Measurements from ENCODE around the gene BRD7. TPM values are rescaled to one million over a fixed set of nuclear protein-coding genes. Genes with fewer than 3 reads are reported as not detected.

Gene BRD7
- total RNA-seq, 1 donor from 2014 or later, result 98.8 TPM

DNA sequence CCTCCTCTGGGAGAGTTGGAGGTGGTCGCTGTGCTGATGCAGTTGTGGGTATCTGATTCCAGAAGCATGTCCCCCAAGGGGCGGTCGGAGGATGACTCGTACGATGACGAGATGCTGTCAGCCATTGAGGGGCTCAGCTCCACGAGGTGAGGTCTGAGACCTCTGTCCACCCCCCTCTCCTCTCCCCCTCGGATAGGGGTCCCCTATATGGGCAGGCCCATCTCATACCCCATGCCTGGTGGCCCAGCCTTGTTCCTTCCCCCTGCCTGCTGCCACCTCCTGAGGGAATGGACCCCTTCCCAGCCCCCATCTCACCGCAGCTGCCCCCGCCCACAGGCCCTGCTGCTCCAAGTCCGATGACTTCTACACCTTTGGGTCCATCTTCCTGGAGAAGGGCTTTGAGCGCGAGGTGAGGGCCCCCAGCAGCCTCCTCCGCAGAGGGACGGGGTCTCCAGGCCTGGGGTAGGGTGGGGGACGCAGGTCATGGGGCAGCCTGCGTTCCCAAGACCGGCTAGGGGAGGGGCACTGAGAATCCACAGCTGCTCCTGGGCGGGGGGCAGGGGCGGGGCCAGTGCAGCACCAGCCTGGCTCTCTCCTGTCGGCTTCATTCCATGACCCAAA is 63.2 kb downstream of the BRD7 start:
- Mint-ChIP-seq H3K4me1 (peaks cover 2% of the 10 kb centered on the region), H3K4me3 (no peak overlapping the region), H3K27me3 (no peaks in the 10 kb centered on the region), H3K9me3 (no peaks in the 10 kb centered on the region), H3K36me3 (ENCODE audit: low read depth) (peaks cover 36% of the 10 kb centered on the region), H3K27ac (no peak overlapping the region)
- intact Hi-C loops (cut with micrococcal nuclease), result no loop called here
- no peak for DNase-seq

GRCh38 chr16:50304467-50305440 is 64.0 kb downstream of the BRD7 start:
- H3K4me1 Mint-ChIP-seq, result peaks cover 2% of the 10 kb centered on the region
- no peaks in the 10 kb centered on the region for H3K9me3 Mint-ChIP-seq
- H3K27ac Mint-ChIP-seq, result no peak overlapping the region
- intact Hi-C loops (cut with micrococcal nuclease), result no loop called here
- no peaks in the 10 kb centered on the region for H3K27me3 Mint-ChIP-seq
- DNase-seq, result no peak
- H3K4me3 Mint-ChIP-seq, result no peak overlapping the region
- H3K36me3 Mint-ChIP-seq (ENCODE audit: low read depth), result peaks cover 29% of the 10 kb centered on the region

GRCh38 chr16:50303605-50304466 is 65.0 kb downstream of the BRD7 start:
- intact Hi-C loops (cut with micrococcal nuclease), result no loop called here
- Mint-ChIP-seq H3K36me3 (ENCODE audit: low read depth) (peaks cover 29% of the 10 kb centered on the region), H3K27ac (no peak overlapping the region), H3K4me3 (no peak overlapping the region), H3K9me3 (no peaks in the 10 kb centered on the region), H3K4me1 (peaks cover 2% of the 10 kb centered on the region), H3K27me3 (no peaks in the 10 kb centered on the region)
- no peak for DNase-seq

- H3K27ac Mint-ChIP-seq, result no peak overlapping the region
- no peaks in the 10 kb centered on the region for H3K27me3 Mint-ChIP-seq
- H3K4me1 Mint-ChIP-seq, result peaks cover 2% of the 10 kb centered on the region
- no peak overlapping the region for H3K4me3 Mint-ChIP-seq
- intact Hi-C loops (cut with micrococcal nuclease), result no loop called here
- H3K9me3 Mint-ChIP-seq, result no peaks in the 10 kb centered on the region
- no peak for DNase-seq
- peaks cover 31% of the 10 kb centered on the region for H3K36me3 Mint-ChIP-seq (ENCODE audit: low read depth)
These were observed 65.7 kb downstream of the BRD7 start for GRCh38 chr16:50303041-50303604.

GRCh38 chr16:50302472-50303005 is 66.2 kb downstream of the BRD7 start:
- no peak overlapping the region for H3K4me3 Mint-ChIP-seq
- H3K4me1 Mint-ChIP-seq, result peaks cover 2% of the 10 kb centered on the region
- no peak overlapping the region for H3K27ac Mint-ChIP-seq
- DNase-seq, result no peak
- intact Hi-C loops (cut with micrococcal nuclease), result no loop called here
- H3K27me3 Mint-ChIP-seq, result no peaks in the 10 kb centered on the region
- no peaks in the 10 kb centered on the region for H3K9me3 Mint-ChIP-seq
- peaks cover 33% of the 10 kb centered on the region for H3K36me3 Mint-ChIP-seq (ENCODE audit: low read depth)

GRCh38 chr16:50301626-50302471 is 66.9 kb downstream of the BRD7 start:
- Mint-ChIP-seq H3K4me3 (no peak overlapping the region), H3K9me3 (no peaks in the 10 kb centered on the region), H3K27me3 (no peaks in the 10 kb centered on the region), H3K36me3 (ENCODE audit: low read depth) (peaks cover 29% of the 10 kb centered on the region), H3K27ac (no peak overlapping the region), H3K4me1 (no peaks in the 10 kb centered on the region)
- intact Hi-C loops (cut with micrococcal nuclease), result no loop called here
- no peak for DNase-seq

DNA sequence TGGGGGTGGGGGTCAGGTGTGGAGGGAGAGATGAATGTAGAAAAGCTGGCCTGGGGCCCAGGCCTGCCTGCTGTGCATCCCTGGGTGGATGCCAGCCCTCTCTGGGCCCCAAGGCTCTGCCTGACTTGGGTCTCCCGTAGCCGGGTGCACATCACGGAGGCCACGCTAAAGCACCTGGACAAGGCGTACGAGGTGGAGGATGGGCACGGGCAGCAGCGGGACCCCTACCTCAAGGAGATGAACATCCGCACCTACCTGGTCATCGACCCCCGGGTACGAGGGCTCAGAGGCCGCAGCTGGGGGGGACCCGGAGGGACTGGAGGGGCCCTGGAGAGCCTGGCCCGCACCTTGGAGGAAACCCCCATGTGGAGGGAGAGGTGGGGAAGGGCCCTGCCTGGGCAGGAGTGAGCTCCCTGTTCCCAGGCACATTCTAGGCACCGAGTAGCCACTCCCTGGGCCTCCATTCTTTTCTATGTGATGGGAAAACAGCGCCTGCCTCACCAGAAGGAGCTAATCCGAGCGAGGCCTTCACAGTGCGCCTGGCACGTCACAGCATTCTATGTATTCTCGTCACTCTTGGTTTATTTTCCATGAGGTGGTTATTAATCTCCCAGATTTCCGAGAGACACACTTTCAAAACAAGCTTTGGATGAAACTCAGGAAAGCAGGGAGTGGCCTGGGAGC is 67.7 kb downstream of the BRD7 start:
- no peaks in the 10 kb centered on the region for H3K4me1 Mint-ChIP-seq
- H3K9me3 Mint-ChIP-seq, result no peaks in the 10 kb centered on the region
- intact Hi-C loops (cut with micrococcal nuclease), result no loop called here
- H3K36me3 Mint-ChIP-seq (ENCODE audit: low read depth), result peaks cover 29% of the 10 kb centered on the region
- no peak overlapping the region for H3K4me3 Mint-ChIP-seq
- no peak for DNase-seq
- no peaks in the 10 kb centered on the region for H3K27me3 Mint-ChIP-seq
- no peak overlapping the region for H3K27ac Mint-ChIP-seq

DNA sequence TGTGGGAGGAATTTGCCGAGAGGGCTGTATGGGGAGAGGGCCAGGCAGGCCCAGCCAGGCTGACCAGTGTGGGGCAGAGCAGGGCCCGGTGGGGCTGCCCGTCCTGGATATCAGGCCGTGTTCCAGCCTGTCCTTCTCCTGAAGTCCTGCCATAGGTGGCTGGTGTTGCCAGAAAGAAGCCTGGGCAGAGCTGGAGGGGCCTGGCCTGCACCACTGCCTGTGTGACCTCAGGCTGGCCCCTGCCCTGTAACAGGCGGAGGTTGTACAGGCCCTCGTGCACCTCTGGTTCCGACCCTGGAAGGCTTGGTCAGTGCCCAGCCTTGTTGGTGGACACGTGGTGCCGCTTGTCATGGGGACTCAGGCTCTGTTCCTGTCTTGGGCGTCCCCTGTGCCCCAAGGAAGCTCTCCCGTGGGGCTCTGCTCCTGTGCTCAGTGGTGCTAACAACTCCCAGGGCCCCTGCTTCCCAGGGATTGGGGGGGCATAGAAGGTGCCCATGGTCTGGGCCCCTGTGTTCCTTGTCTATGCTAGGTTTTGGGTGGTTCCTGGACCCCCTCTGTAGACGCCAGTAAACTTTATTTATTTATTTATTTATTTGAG is 69.2 kb downstream of the BRD7 start:
- H3K36me3 Mint-ChIP-seq (ENCODE audit: low read depth), result peaks cover 37% of the 10 kb centered on the region
- H3K27ac Mint-ChIP-seq, result no peak overlapping the region
- peaks cover 3% of the 10 kb centered on the region for H3K4me1 Mint-ChIP-seq
- H3K27me3 Mint-ChIP-seq, result no peaks in the 10 kb centered on the region
- intact Hi-C loops (cut with micrococcal nuclease), result no loop called here
- H3K9me3 Mint-ChIP-seq, result no peaks in the 10 kb centered on the region
- no peak for DNase-seq
- no peak overlapping the region for H3K4me3 Mint-ChIP-seq

DNA sequence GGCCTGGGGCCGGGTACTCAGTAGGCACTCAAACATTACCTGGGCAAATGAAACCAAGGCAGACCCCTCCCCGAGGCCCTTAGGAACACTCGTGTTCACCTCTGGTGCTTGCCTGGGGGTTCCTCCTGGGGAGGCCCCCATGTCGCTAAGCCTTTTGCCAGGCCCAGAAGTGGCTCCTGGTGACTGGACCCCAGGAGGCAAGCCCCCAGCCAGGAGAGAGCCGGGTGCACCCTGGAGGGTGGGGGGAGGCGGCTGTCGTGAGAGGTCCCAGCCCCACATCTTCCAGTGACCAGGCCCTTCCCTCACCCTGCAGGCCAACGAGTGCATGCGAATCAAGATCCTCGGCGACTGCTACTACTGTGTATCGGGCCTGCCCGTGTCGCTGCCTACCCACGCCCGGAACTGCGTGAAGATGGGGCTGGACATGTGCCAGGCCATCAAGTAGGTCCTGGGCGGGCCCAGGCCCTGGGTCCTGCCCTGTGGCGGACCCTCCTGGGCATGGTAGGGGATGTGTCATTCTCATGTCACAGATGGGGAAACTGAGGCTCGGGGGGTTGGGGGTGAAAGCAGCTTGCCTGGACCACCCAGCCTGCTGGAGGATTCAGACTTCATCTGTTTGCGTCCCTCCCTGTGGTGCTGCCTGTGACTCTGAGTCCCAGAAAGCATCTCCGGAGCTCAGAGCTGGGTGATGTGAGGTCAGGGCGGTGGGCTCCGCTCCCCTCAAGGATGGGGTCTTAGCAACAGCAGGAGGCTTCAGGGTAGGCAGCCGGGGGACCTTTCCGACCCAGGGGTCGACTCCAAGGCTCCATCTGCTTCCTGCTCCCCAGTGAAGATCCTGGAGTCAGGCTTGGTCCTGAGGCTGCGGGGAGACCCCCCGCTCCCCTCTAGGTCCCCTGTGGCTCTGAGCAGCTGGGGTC is 69.9 kb downstream of the BRD7 start:
- H3K27ac Mint-ChIP-seq, result no peak overlapping the region
- peaks cover 3% of the 10 kb centered on the region for H3K4me1 Mint-ChIP-seq
- H3K36me3 Mint-ChIP-seq (ENCODE audit: low read depth), result peaks cover 39% of the 10 kb centered on the region
- intact Hi-C loops (cut with micrococcal nuclease), result no loop called here
- H3K9me3 Mint-ChIP-seq, result no peaks in the 10 kb centered on the region
- DNase-seq, result no peak
- no peaks in the 10 kb centered on the region for H3K27me3 Mint-ChIP-seq
- no peak overlapping the region for H3K4me3 Mint-ChIP-seq

DNA sequence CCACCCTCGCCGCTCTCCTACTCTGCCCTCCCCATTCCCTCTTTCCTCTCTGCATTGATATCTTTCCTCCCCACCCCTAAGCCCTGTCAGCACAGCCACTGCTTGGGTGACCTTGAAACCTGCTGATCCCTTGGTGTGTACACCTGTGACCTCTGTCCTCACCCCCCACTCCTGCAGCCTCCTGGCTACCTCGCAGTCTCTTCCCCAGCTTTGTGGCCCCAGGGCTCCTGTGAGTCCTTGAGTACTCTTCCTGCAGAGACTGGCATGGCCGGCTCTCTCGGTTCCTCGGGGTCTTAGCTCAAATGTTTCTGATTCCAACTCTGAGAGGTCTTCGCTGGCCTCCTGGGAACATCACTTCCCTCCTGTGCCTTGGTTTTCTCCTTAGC is 70.7 kb downstream of the BRD7 start:
- intact Hi-C loops (cut with micrococcal nuclease), result no loop called here
- Mint-ChIP-seq H3K27me3 (no peaks in the 10 kb centered on the region), H3K4me1 (peaks cover 3% of the 10 kb centered on the region), H3K36me3 (ENCODE audit: low read depth) (peaks cover 39% of the 10 kb centered on the region), H3K27ac (no peak overlapping the region), H3K4me3 (no peak overlapping the region), H3K9me3 (no peaks in the 10 kb centered on the region)
- DNase-seq, result no peak

DNA sequence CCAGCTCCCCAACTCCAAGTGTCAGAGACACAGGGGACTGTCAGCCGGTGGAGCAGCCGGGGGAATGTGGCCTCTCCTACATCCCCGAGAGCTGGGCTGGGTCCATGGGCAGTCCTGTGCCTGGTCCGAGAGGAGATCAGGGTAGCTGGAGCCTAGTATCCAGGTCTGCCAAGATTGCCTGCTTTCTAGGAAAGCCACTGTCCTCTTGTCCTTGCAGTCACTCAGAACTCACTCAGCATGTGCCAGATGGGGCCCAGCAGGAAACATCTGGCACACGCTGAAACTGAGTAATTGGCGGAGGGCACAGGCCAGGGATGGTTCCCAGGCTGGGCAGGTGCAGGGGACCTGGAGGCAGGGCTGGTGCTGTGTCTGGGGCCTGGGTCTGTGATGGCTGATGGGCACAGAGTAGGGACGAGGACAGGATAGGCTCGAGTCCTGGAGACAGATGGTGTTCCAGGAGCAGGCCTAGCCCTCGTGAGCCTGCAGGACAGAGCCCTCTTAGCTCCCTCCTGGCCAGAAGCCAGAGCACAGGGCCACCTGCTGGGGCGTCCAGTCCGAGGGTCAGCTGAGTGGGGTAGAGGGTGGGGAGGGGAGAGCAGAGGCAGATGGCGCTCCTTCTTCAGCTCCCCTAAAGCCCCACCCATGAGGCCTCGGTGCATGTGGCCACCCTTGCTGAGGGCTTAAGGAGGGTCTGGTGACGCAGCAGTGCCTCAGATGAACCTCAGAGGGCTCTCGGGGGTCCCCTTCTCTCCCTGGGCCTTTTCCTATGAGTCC is 71.3 kb downstream of the BRD7 start:
- Mint-ChIP-seq H3K4me1 (peaks cover 3% of the 10 kb centered on the region), H3K9me3 (no peaks in the 10 kb centered on the region), H3K27ac (no peak overlapping the region), H3K27me3 (no peaks in the 10 kb centered on the region), H3K4me3 (no peak overlapping the region), H3K36me3 (ENCODE audit: low read depth) (peaks cover 38% of the 10 kb centered on the region)
- no peak for DNase-seq
- intact Hi-C loops (cut with micrococcal nuclease), result no loop called here
